Lower lobe of right lung (tissue), 2 donors: ENCODE results near the gene ANKRD13D. TPM values are rescaled to one million over a fixed set of nuclear protein-coding genes. Genes with fewer than 3 reads are reported as not detected.

ENCODE experiments used
- ATAC-seq, 2 donors: fragments of 200-7000 bp; cut with Tn5 transposase; one replicate each; pipeline ENCODE4 v1.9.1; 2020 to 2022; ENCODE audit warnings: mild to moderate bottlenecking in 2 of 2, moderate library complexity in 2 of 2
- DNase-seq: peaks from one replicate; pipeline ENCODE4 v3.0.0-alpha.2; 2020
- H3K27ac ChIP-seq: fragments of 200-600 bp; one replicate; pipeline ENCODE4 v1.8.0; 2022
- H3K27me3 ChIP-seq: fragments of 200-600 bp; one replicate; pipeline ENCODE4 v1.8.0; 2022; ENCODE audit warnings: low read depth
- H3K36me3 ChIP-seq: fragments of 200-600 bp; one replicate; pipeline ENCODE4 v1.8.0; 2022; ENCODE audit warnings: mild to moderate bottlenecking
- H3K4me1 ChIP-seq: fragments of 200-600 bp; one replicate; pipeline ENCODE4 v1.8.0; 2022
- H3K4me3 ChIP-seq: fragments of 200-600 bp; one replicate; pipeline ENCODE4 v1.8.0; 2022; ENCODE audit warnings: mild to moderate bottlenecking
- H3K9me3 ChIP-seq: fragments of 200-600 bp; one replicate; pipeline ENCODE4 v1.8.0; 2022
- CTCF ChIP-seq: fragments of 200-600 bp; IDR thresholded peaks from one replicate; pipeline ENCODE4 v1.8.0; 2022; ENCODE audit warnings: antibody characterized with exemption, mild to moderate bottlenecking
- intact Hi-C: fragments of 100-400 bp; cut with DNase I; formaldehyde crosslinking; loops from one replicate; pipeline ENCODE4 v1.11.0; 2022
- total RNA-seq: library from RNA; stranded (reverse); fragmentation: NEBNext Ultra II Directional; extraction: Animal tissue kit (Norgen Biotek cat#: 25700); gene quantifications from one replicate; pipeline ENCODE4 v1.2.1, GENCODE V29; 2021
- donor health status: DM: no; HTN: yes; CAD: no; lungs with severe emphysema.

ANKRD13D gene
- total RNA-seq, 1 donor from 2014 or later: 66.9 TPM

GRCh38 chr11:67252831-67253239, 36.3 kb upstream of the ANKRD13D start:
- no peak overlapping the region for H3K4me3 ChIP-seq
- TF ChIP-seq CTCF: peak; percentile 29
- H3K27ac ChIP-seq: peak overlapping the region; percentile 18
- DNase-seq: peak; percentile 61
- no peaks in the 10 kb centered on the region for H3K9me3 ChIP-seq
- intact Hi-C loops: no loop called here
- peak; percentile 51 to 63 for ATAC-seq
- H3K4me1 ChIP-seq: peaks cover 20% of the 10 kb centered on the region
- H3K27me3 ChIP-seq: no peaks in the 10 kb centered on the region
- peaks cover 97% of the 10 kb centered on the region for H3K36me3 ChIP-seq

DNA sequence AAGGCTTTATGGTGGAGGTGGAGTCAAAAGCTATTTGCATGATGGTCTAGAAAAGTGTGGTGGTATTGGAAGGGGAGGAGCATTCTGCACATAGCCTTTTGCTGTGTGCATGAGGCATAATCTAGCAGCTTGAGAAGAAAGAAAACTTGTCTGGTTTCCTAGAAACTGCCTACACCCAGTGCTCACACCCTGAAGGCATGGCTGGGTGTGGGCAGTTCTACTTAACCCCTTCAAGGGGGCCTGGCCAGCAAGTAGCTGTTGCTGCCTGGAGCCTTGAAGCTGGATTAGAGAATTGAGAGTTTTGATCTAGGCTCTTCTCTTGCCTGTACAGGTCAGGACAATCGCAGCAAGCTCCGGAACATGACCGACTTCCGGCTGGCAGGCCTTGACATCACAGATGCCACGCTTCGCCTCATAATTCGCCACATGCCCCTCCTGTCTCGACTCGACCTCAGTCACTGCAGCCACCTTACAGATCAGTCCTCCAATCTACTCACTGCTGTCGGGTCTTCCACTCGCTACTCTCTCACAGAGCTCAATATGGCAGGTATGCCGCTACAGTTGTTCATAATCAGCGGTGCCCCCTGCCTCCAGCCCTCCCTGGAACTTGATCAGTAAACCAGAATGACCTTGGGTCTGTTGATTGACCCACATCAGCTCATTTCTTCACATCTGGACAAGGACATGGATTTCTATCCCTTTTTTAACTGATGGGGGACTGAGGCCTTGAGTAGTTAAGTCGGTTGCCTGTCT, 35.1 kb upstream of the ANKRD13D start:
- intact Hi-C loops: no loop called here
- no peak for TF ChIP-seq CTCF
- no peaks in the 10 kb centered on the region for H3K27me3 ChIP-seq
- no peak overlapping the region for H3K27ac ChIP-seq
- peaks cover 85% of the 10 kb centered on the region for H3K36me3 ChIP-seq
- ATAC-seq (peak in 1 of 2 donors; percentile 4), DNase-seq (no peak)
- peaks cover 16% of the 10 kb centered on the region for H3K4me1 ChIP-seq
- H3K4me3 ChIP-seq: no peak overlapping the region
- H3K9me3 ChIP-seq: no peaks in the 10 kb centered on the region

DNA sequence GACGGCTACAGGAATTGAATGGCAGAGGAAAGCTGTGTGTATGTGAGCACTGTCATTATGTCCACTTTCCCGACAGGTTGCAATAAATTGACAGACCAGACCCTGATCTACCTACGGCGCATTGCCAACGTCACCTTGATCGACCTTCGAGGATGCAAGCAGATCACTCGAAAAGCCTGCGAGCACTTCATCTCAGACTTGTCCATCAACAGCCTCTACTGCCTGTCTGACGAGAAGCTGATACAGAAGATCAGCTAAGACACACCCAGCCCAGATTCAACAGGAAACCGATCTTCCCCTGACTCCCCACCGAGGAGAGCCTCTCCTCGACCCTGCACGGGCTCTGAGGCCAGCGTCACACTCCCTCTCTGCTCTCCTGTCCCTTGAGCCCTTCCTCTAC, 34.3 kb upstream of the ANKRD13D start:
- TF ChIP-seq CTCF: no peak
- Histone ChIP-seq H3K9me3 (no peaks in the 10 kb centered on the region), H3K27me3 (no peaks in the 10 kb centered on the region), H3K4me3 (no peak overlapping the region), H3K36me3 (peaks cover 77% of the 10 kb centered on the region), H3K27ac (no peak overlapping the region), H3K4me1 (peaks cover 16% of the 10 kb centered on the region)
- intact Hi-C loops: no loop called here
- ATAC-seq (no peak), DNase-seq (no peak)

DNA sequence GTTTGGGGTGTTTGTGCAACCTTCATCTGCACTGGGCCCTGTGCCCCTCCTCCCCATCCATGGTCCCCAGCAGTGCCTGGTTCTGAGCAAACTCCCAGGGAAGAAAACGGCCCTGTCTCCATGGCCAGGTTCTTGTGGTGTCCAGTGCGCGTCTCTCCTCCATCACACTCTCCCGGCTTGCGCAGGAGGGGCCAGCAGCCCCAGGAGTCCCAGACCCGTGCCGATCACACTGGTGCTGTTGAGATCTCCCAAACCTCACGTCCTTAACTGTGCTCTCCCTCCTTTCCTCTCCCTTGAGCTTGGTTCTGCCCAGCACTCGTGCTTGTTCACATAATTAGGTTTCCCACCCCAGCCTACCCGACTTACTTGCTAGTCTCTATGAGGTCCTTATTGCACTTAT, 33.8 kb upstream of the ANKRD13D start:
- Histone ChIP-seq H3K27ac (no peak overlapping the region), H3K9me3 (no peaks in the 10 kb centered on the region), H3K27me3 (no peaks in the 10 kb centered on the region), H3K4me1 (peaks cover 16% of the 10 kb centered on the region), H3K4me3 (no peak overlapping the region), H3K36me3 (peaks cover 72% of the 10 kb centered on the region)
- intact Hi-C loops: no loop called here
- no peak for ATAC-seq
- TF ChIP-seq CTCF: no peak
- no peak for DNase-seq

- Histone ChIP-seq H3K9me3 (no peaks in the 10 kb centered on the region), H3K4me1 (peaks cover 16% of the 10 kb centered on the region), H3K36me3 (peaks cover 66% of the 10 kb centered on the region), H3K27ac (no peak overlapping the region), H3K4me3 (no peak overlapping the region), H3K27me3 (no peaks in the 10 kb centered on the region)
- intact Hi-C loops: no loop called here
- TF ChIP-seq CTCF: no peak
- DNase-seq (no peak), ATAC-seq (peak in 1 of 2 donors; percentile 3)
Measured at GRCh38 chr11:67255864-67256263, 33.2 kb upstream of the ANKRD13D start.
